HL-60/S4 treated with retinoic acid at 250 ng/mL for 4 days and 3 days (cell line): ENCODE results near the gene TPRX2.
"Not testable (repeated sequence)": the region's sequence is repeated elsewhere in the genome, so short reads cannot be mapped to it uniquely, and the experiment has no call there.

Experiments
- in situ Hi-C: fragments of 300-500 bp; cut with MboI; formaldehyde crosslinking; loops from 2 replicates; pipeline ENCODE4 v1.7.0; 2022; ENCODE audit warnings: low sequenced_read_pairs

The TPRX2 gene

GRCh38 chr19:47858646-47859285 is at the start of gene TPRX2:
TSS of gene TPRX2 (plus strand) at chr19:47859235. CDS start at chr19:47859247, 12 bp downstream.
- in situ Hi-C loops = not testable (repeated sequence)

GRCh38 chr19:47813304-47813994 is 45.6 kb upstream of the TPRX2 start:
- in situ Hi-C loops = no loop called here

- in situ Hi-C loops = no loop called here
Measured at GRCh38 chr19:47813995-47814328, 45.1 kb upstream of the TPRX2 start.

- in situ Hi-C loops = not testable (repeated sequence)
Measured at GRCh38 chr19:47816270-47816669, 42.8 kb upstream of the TPRX2 start.

GRCh38 chr19:47818221-47818620 is 40.8 kb upstream of the TPRX2 start:
- in situ Hi-C loops = not testable (repeated sequence)

- in situ Hi-C loops = no loop called here
Measured at GRCh38 chr19:47819858-47820257, 39.2 kb upstream of the TPRX2 start.

GRCh38 chr19:47820410-47820809 is 38.6 kb upstream of the TPRX2 start:
- in situ Hi-C loops = no loop called here

GRCh38 chr19:47821460-47822020 is 37.5 kb upstream of the TPRX2 start, which contains the start of gene CRX:
TSS of gene CRX (plus strand) at chr19:47821937. CDS start at chr19:47834444, 12,507 bp downstream.
- in situ Hi-C loops = no loop called here

- in situ Hi-C loops = no loop called here
Measured at GRCh38 chr19:47824396-47824795, 34.6 kb upstream of the TPRX2 start.

- in situ Hi-C loops = no loop called here
Measured at GRCh38 chr19:47826800-47827199, 32.2 kb upstream of the TPRX2 start.

- in situ Hi-C loops = no loop called here
Measured at GRCh38 chr19:47832723-47833122, 26.3 kb upstream of the TPRX2 start.

GRCh38 chr19:47836038-47836437 is 23.0 kb upstream of the TPRX2 start:
- in situ Hi-C loops = no loop called here

GRCh38 chr19:47839411-47839810 is 19.6 kb upstream of the TPRX2 start:
- in situ Hi-C loops = no loop called here

- in situ Hi-C loops = no loop called here
Measured at GRCh38 chr19:47839913-47840312, 19.1 kb upstream of the TPRX2 start.

- in situ Hi-C loops = no loop called here
Measured at GRCh38 chr19:47842941-47843340, 16.1 kb upstream of the TPRX2 start.

GRCh38 chr19:47848425-47848822 is 10.6 kb upstream of the TPRX2 start:
- in situ Hi-C loops = no loop called here

GRCh38 chr19:47848823-47849473 is 10.1 kb upstream of the TPRX2 start:
- in situ Hi-C loops = no loop called here

- in situ Hi-C loops = no loop called here
Measured at GRCh38 chr19:47853003-47853402, 6.0 kb upstream of the TPRX2 start.

GRCh38 chr19:47854459-47854858 is 4.6 kb upstream of the TPRX2 start:
- in situ Hi-C loops = no loop called here

- in situ Hi-C loops = not testable (repeated sequence)
Measured at GRCh38 chr19:47858231-47858630, 804 bp upstream of the TPRX2 start.

- in situ Hi-C loops = not testable (repeated sequence)
Measured at GRCh38 chr19:47859838-47860237, 803 bp downstream of the TPRX2 start.
